C4-2B (cell line): ENCODE data around the gene RNF130.

Experiments used
- ZFX ChIP-seq: fragments of 450-650 bp; IDR thresholded peaks from 2 replicates; pipeline ENCODE4 v1.6.1; 2017
- TF ChIP-seq, protein P1 (sequence below): fragments of 450-650 bp; conservative IDR thresholded peaks from 2 replicates; pipeline ENCODE4 v1.5.1; 2017; ENCODE audit warnings: mild to moderate bottlenecking

DNA sequence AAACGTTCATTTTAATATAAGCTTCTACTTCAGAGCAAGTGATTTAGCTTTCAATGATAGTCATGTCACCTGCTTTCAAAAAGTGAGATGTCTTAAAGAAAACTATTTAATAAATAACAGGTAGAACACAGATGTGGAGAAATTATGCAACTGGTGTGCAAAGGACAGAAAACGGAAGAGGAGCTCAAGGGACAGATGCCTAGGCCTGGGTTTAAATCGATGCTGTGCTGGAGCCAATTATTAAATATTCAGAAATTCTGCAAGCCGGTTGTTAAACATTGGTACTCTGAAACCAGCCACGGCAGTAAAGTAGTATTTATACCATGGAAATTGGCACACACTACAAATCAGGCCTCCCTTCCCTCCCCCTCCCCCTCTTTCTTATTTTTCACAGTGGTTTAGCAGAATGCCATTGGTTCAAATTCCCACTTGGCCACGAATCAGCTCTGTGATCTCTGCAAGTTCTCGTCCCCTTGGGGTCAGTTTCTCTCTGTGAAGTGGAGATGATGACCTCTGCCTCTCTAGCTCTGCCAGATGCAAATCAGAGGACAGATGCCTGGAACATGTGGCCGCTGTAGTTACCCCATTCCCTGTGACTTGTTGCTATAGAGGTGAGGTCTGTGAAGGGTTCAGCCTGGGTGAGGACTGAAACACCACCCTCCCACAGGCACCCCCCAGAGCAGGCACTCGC lies 6.2 kb upstream of the RNF130 start:
- TF ChIP-seq, protein P1, sequence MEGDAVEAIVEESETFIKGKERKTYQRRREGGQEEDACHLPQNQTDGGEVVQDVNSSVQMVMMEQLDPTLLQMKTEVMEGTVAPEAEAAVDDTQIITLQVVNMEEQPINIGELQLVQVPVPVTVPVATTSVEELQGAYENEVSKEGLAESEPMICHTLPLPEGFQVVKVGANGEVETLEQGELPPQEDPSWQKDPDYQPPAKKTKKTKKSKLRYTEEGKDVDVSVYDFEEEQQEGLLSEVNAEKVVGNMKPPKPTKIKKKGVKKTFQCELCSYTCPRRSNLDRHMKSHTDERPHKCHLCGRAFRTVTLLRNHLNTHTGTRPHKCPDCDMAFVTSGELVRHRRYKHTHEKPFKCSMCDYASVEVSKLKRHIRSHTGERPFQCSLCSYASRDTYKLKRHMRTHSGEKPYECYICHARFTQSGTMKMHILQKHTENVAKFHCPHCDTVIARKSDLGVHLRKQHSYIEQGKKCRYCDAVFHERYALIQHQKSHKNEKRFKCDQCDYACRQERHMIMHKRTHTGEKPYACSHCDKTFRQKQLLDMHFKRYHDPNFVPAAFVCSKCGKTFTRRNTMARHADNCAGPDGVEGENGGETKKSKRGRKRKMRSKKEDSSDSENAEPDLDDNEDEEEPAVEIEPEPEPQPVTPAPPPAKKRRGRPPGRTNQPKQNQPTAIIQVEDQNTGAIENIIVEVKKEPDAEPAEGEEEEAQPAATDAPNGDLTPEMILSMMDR: no peak
- TF ChIP-seq ZFX: no peak
